Osteoblast (primary cell): ENCODE measurements around the gene ILKAP. TPM values are rescaled to one million over a fixed set of nuclear protein-coding genes. Genes with fewer than 3 reads are reported as not detected.

ENCODE experiments used
- DNase-seq: peaks from one replicate; pipeline ENCODE4 v3.0.0; 2011; ENCODE audit warnings: low spot score, mixed read lengths; ENCODE audit not compliant: insufficient read length; ENCODE audit errors: missing footprints
- H2AFZ ChIP-seq: 2 replicates; pipeline ENCODE4 v1.6.0; 2011; ENCODE audit warnings: mild to moderate bottlenecking, low read length
- H3K27ac ChIP-seq: 2 replicates; pipeline ENCODE4 v1.5.1; 2011; ENCODE audit warnings: mild to moderate bottlenecking, low read depth, low read length, moderate library complexity
- H3K27me3 ChIP-seq: 2 replicates; pipeline ENCODE4 v1.6.0; 2012; ENCODE audit warnings: mild to moderate bottlenecking, control low read depth, inconsistent platforms, low read length, moderate library complexity; ENCODE audit not compliant: insufficient read depth
- H3K36me3 ChIP-seq: 2 replicates; pipeline ENCODE4 v1.5.1; 2011; ENCODE audit warnings: mild to moderate bottlenecking, low read length, control low read depth, moderate library complexity; ENCODE audit not compliant: insufficient read depth
- H3K4me1 ChIP-seq: 2 replicates; pipeline ENCODE4 v1.5.1; 2011; ENCODE audit warnings: mild to moderate bottlenecking, low read length, control low read depth, moderate library complexity; ENCODE audit not compliant: insufficient read depth
- H3K4me2 ChIP-seq: 2 replicates; pipeline ENCODE4 v1.6.0; 2011; ENCODE audit warnings: mild to moderate bottlenecking, low read length; ENCODE audit not compliant: insufficient read depth
- H3K4me3 ChIP-seq: fragments of 200-600 bp; sonication (generic); 3 replicates; pipeline ENCODE4 v1.5.1; 2012; ENCODE audit warnings: mild to moderate bottlenecking, low read length, inconsistent platforms; ENCODE audit not compliant: insufficient read depth
- H3K79me2 ChIP-seq: 2 replicates; pipeline ENCODE4 v1.6.0; 2012; ENCODE audit warnings: mild to moderate bottlenecking, low read length, control low read depth, inconsistent platforms; ENCODE audit not compliant: insufficient read depth
- H3K9me3 ChIP-seq: 2 replicates; pipeline ENCODE4 v1.5.1; 2011; ENCODE audit warnings: low read depth, low read length, control low read depth
- H4K20me1 ChIP-seq: 2 replicates; pipeline ENCODE4 v1.6.0; 2012; ENCODE audit warnings: mild to moderate bottlenecking, low read length, control low read depth; ENCODE audit not compliant: insufficient read depth
- total RNA-seq: library from RNA; depleted of rRNA; stranded (reverse); fragments of >200 nt; gene quantifications from 2 replicates; pipeline ENCODE4 v1.2.3, GENCODE V29; 2012
- TF ChIP-seq, protein P1 (sequence below): IDR thresholded peaks from 2 replicates; pipeline ENCODE4 v1.5.1; 2011; ENCODE audit warnings: mild to moderate bottlenecking, low read depth, low read length, moderate library complexity; ENCODE audit errors: extremely low read depth

ILKAP gene
- total RNA-seq, 1 donor: 24.2 TPM

- no peaks in the 10 kb centered on the region for H3K36me3 ChIP-seq
- H3K4me1 ChIP-seq: no peaks in the 10 kb centered on the region
- no peak overlapping the region for H3K4me2 ChIP-seq
- peak; percentile 88 for DNase-seq
- no peak overlapping the region for H3K4me3 ChIP-seq
- H3K9me3 ChIP-seq: no peaks in the 10 kb centered on the region
- H3K27ac ChIP-seq: no peak overlapping the region
- TF ChIP-seq, protein P1, sequence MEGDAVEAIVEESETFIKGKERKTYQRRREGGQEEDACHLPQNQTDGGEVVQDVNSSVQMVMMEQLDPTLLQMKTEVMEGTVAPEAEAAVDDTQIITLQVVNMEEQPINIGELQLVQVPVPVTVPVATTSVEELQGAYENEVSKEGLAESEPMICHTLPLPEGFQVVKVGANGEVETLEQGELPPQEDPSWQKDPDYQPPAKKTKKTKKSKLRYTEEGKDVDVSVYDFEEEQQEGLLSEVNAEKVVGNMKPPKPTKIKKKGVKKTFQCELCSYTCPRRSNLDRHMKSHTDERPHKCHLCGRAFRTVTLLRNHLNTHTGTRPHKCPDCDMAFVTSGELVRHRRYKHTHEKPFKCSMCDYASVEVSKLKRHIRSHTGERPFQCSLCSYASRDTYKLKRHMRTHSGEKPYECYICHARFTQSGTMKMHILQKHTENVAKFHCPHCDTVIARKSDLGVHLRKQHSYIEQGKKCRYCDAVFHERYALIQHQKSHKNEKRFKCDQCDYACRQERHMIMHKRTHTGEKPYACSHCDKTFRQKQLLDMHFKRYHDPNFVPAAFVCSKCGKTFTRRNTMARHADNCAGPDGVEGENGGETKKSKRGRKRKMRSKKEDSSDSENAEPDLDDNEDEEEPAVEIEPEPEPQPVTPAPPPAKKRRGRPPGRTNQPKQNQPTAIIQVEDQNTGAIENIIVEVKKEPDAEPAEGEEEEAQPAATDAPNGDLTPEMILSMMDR: no peak
- no peaks in the 10 kb centered on the region for H3K79me2 ChIP-seq
- no peaks in the 10 kb centered on the region for H4K20me1 ChIP-seq
- no peak overlapping the region for H2AFZ ChIP-seq
- no peaks in the 10 kb centered on the region for H3K27me3 ChIP-seq
Measured at GRCh38 chr2:238133499-238134392, 69.7 kb downstream of the ILKAP start.

- H3K79me2 ChIP-seq: no peaks in the 10 kb centered on the region
- TF ChIP-seq, protein P1: no peak
- no peaks in the 10 kb centered on the region for H3K27me3 ChIP-seq
- H3K4me2 ChIP-seq: no peak overlapping the region
- H3K4me3 ChIP-seq: no peak overlapping the region
- no peaks in the 10 kb centered on the region for H3K36me3 ChIP-seq
- no peaks in the 10 kb centered on the region for H3K9me3 ChIP-seq
- peak; percentile 86 for DNase-seq
- H4K20me1 ChIP-seq: no peaks in the 10 kb centered on the region
- peaks cover 4% of the 10 kb centered on the region for H3K4me1 ChIP-seq
- H3K27ac ChIP-seq: no peak overlapping the region
- H2AFZ ChIP-seq: no peak overlapping the region
Measured at GRCh38 chr2:238132463-238133450, 70.7 kb downstream of the ILKAP start.

GRCh38 chr2:238131761-238132462 lies 71.6 kb downstream of the ILKAP start:
- Histone ChIP-seq H3K4me3 (no peak overlapping the region), H3K27ac (no peak overlapping the region), H4K20me1 (no peaks in the 10 kb centered on the region), H3K4me2 (no peak overlapping the region), H3K79me2 (no peaks in the 10 kb centered on the region), H3K36me3 (no peaks in the 10 kb centered on the region), H3K9me3 (no peaks in the 10 kb centered on the region), H3K27me3 (no peaks in the 10 kb centered on the region), H3K4me1 (peaks cover 11% of the 10 kb centered on the region), H2AFZ (no peak overlapping the region)
- TF ChIP-seq, protein P1: no peak
- DNase-seq: peak; percentile 74
